D721Med (cell line): ENCODE measurements around the gene SLC26A6.

Experiments used
- DNase-seq: peaks from one replicate; pipeline ENCODE4 v3.0.0; 2011; ENCODE audit warnings: low spot score; ENCODE audit not compliant: insufficient read length
- FAIRE-seq: peaks from 2 replicates; lab custom pipeline; 2011; peaks lifted over from hg19 to GRCh38; lab: Jason Lieb, UNC
- CTCF ChIP-seq: IDR thresholded peaks from 2 replicates; pipeline ENCODE4 v1.5.1; 2012; ENCODE audit warnings: mild to moderate bottlenecking, control low read depth; ENCODE audit not compliant: insufficient read depth; ENCODE audit errors: missing control alignments

The SLC26A6 gene

GRCh38 chr3:48651771-48652170 lies 16.5 kb upstream of the SLC26A6 start:
- FAIRE-seq = no peak
- no peak for DNase-seq
- no peak for TF ChIP-seq CTCF

DNA sequence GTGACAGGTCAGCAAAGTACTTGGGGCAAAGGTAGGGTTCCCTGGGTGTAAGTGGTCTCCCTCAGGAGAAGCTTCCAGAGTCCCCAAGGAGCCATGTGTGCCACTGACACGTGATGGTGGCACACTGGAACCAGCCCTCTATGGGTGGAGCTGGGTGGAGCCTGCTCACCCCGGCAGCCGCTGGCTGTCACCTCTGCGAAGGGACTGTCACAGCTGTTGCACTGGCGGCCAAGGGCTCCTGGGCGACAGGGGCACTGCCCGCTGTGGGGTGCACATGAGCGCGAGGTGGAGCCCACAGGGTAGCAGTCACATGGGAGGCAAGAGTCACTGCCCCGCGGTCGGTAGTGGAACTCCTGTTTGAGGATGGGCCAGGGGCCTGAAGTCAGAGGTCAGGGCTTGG lies 15.5 kb upstream of the SLC26A6 start:
- no peak for TF ChIP-seq CTCF
- DNase-seq (no peak), FAIRE-seq (no peak)

- FAIRE-seq (no peak), DNase-seq (no peak)
- TF ChIP-seq CTCF = no peak
Observed at GRCh38 chr3:48648188-48648850, 13.1 kb upstream of the SLC26A6 start.

- DNase-seq = no peak
- FAIRE-seq = no peak
- no peak for TF ChIP-seq CTCF
Observed at GRCh38 chr3:48647714-48648113, 12.5 kb upstream of the SLC26A6 start.

DNA sequence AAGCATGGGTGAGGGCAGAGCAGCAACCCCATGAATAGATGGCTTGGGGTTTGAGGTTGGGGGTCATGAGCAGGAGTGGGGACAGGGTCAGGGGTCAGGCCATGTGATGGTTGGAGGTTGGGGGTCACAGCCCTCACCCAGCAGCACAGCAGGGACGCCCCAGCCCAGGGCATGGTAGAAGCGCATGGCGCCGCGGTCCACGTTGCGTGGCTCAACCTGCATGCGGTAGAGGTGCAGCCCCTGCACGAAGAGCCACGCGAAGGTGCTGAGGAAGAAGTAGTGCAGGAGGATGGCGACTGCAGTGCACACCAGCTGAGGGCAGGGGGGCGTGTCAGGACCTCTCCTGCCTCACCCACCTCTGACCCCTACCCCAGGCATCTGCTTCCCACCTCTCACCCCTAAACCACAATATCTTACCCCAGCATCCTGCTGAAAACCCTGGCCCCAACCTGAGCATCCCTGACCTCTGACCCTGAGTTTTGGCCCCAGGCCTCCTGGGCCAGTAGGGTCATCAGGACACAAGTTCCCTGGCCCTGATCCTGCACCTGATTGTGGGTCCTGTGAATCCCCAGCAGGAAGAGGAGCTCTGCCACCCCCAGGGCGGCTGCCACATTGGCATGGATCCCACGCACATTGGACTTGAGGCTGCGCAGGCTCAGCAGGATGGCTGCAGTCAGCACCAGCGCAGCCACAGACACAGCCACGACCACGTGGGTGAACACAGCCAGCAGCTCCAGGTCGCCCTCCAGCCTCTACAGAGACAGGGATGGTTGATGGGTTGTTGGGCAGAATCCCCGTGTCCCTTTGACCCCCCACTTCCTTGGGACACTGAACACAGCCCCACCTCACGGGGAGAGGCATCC lies 9.9 kb upstream of the SLC26A6 start:
- DNase-seq (no peak), FAIRE-seq (no peak)
- TF ChIP-seq CTCF = no peak

DNA sequence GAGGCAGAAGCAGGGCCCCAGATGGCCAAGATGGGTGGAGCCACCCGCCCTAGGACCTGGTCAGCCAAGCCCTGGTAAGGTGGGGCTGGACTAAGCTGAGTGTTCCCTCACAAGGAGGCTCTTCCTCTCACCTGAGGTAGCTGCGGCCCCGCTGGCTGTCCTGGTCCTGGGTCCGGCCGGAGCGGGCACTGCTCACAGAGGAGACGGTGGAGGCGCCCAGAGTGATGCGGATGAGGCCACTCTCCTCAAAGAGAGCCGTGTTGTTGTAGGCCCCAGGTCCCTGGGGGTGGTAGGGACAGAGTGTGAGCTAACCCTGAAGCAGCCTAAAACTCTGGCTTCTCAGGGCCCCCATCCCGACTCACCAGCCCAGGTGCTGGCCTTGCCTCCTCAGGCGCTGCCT lies 7.3 kb upstream of the SLC26A6 start:
- DNase-seq = no peak
- no peak for TF ChIP-seq CTCF
- FAIRE-seq = no peak

DNA sequence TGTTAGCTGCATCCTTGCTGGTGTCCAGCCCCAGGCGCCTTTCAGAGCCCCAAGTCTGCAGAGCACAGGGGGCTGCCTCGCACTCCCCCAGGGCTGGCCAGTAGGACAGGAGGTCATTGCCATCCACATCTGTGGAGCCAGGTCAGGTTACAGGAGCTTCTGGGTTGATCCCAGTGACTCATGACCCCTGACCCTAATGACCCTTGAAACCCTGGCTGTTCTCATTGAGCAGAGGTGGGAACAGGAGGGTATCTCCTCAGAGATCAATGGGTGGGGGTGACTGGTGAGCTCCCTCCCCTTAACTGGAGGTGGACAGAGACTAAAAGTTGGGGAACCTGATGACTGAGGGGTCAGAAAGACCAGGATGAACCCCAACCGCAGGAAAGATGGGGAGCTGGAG lies 6.1 kb upstream of the SLC26A6 start:
- TF ChIP-seq CTCF = no peak
- FAIRE-seq (no peak), DNase-seq (no peak)
